ENCODE results near the gene CCDC87.

The CCDC87 gene

DNA sequence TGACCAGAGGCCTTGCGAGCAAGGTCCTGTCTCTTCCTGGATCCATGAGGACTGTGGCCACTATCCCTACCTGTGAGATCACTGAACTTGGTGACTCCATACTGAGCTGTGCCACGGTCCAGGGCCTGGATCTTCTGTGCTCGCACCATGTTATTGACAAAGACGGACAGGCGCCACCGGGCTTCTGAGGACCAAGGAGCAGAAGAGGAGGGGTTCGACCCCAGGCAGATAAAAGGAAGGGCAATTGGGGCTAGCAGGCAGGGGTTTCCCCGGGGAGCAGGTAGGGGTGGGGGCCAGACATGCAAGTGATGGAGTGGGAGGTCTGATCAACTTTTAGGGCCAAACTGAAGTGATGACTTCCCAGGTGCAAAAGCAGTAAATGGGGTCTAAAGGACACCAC lies 26.6 kb downstream of the CCDC87 start:
- DNase-seq (ENCODE audit: low read depth) = no peak
- no peak for TF ChIP-seq CTCF (conservative IDR thresholded peaks at IDR 0.05; ENCODE audit: low read depth, low read length)
- H3K4me3 ChIP-seq (ENCODE audit: low read depth, low read length) = no peak overlapping the region

GRCh38 chr11:66564984-66565383 lies 27.9 kb downstream of the CCDC87 start:
- no peak for TF ChIP-seq CTCF (conservative IDR thresholded peaks at IDR 0.05; ENCODE audit: low read depth, low read length)
- DNase-seq (ENCODE audit: low read depth) = no peak
- no peak overlapping the region for H3K4me3 ChIP-seq (ENCODE audit: low read depth, low read length)

DNA sequence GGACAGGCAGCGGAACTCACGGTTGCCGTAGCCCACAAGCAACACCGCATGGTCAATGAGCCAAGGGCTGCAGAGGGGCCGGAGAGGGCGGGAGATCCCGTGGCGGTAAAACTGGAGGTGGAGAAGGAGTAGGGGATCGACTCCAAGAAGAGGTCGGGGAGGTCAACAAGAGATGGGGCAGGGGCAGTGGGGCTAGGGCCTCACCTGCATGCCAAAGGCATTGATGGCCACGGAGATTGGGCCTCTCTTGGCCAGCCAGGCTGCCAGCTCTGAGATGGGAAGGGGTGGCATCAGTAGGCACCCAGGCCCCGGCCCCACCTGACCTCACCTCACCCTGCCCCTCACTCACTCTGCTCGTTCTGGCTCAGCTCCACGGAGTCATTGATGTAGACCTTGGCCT lies 28.3 kb downstream of the CCDC87 start:
- no peak for DNase-seq (ENCODE audit: low read depth)
- H3K4me3 ChIP-seq (ENCODE audit: low read depth, low read length) = no peak overlapping the region

GRCh38 chr11:66563832-66564231 lies 29.0 kb downstream of the CCDC87 start:
- TF ChIP-seq CTCF (conservative IDR thresholded peaks at IDR 0.05; ENCODE audit: low read depth, low read length) = no peak
- no peak overlapping the region for H3K4me3 ChIP-seq (ENCODE audit: low read depth, low read length)
- DNase-seq (ENCODE audit: low read depth) = no peak

More for the DNA sequence above, 28.3 kb downstream of the CCDC87 start:
- no peak for TF ChIP-seq CTCF (conservative IDR thresholded peaks at IDR 0.05; ENCODE audit: low read depth, low read length)

DNA sequence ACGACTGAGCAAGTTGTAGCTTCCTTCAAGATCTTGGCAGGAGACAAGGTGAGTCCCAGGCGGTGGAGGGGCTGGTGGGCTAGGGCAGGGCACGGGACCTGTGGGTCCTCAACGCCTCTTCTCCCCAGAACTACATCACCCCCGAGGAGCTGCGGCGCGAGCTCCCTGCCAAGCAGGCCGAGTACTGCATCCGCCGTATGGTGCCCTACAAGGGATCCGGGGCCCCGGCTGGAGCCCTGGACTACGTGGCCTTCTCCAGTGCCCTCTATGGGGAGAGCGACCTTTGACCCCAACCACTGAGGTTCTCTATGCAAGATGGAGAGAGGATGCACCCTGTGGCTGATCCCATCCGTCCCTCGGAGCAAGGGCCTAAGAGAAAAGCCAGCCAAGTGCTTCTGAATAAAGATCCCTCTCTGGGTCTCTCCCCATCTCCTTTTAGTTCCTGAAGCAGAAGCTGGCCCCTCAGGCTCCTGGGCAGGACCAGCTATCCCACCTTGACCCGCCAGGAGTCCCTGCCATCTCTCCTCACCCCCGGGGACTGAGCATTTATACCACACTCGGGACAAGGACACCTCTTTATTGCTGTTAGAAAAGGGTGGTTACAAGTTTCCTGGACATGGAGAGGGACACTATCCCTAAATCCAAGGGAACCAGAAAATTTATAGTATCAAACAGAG lies 29.8 kb downstream of the CCDC87 start:
- DNase-seq (ENCODE audit: low read depth) = no peak
- no peak for TF ChIP-seq CTCF (conservative IDR thresholded peaks at IDR 0.05; ENCODE audit: low read depth, low read length)
- H3K4me3 ChIP-seq (ENCODE audit: low read depth, low read length) = no peak overlapping the region

- DNase-seq (ENCODE audit: low read depth) = no peak
- no peak overlapping the region for H3K4me3 ChIP-seq (ENCODE audit: low read depth, low read length)
- no peak for TF ChIP-seq CTCF (conservative IDR thresholded peaks at IDR 0.05; ENCODE audit: low read depth, low read length)
Measured at GRCh38 chr11:66562275-66562674, 30.6 kb downstream of the CCDC87 start.

- DNase-seq (ENCODE audit: low read depth) = no peak
- TF ChIP-seq CTCF (conservative IDR thresholded peaks at IDR 0.05; ENCODE audit: low read depth, low read length) = no peak
Measured at GRCh38 chr11:66561975-66562248, 31.0 kb downstream of the CCDC87 start.

More at GRCh38 chr11:66561975-66562248, 31.0 kb downstream of the CCDC87 start:
- no peak overlapping the region for H3K4me3 ChIP-seq (ENCODE audit: low read depth, low read length)

Measured in choroid plexus epithelial cell (primary cell).